Tibial nerve (tissue), 3 donors: ENCODE results near the gene GRB2.

Experiments used
- CTCF ChIP-seq, 5 experiments: fragments of 200-600 bp in 3 of 5; fragments of 450-650 bp in 2 of 5; sonication (generic) in 3 of 5; IDR thresholded peaks; one replicate each; pipeline ENCODE4 v1.5.1; 2016 to 2019; ENCODE audit warnings: antibody characterized with exemption in 5 of 5, mild to moderate bottlenecking in 3 of 5, moderate library complexity in 2 of 5
- POLR2A ChIP-seq, 2 donors: fragments of 450-650 bp; IDR thresholded peaks; one replicate each; pipeline ENCODE4 v1.6.1; 2017; ENCODE audit warnings: antibody characterized with exemption in 2 of 2, mild to moderate bottlenecking in 2 of 2, moderate library complexity in 2 of 2

GRCh38 chr17:75398279-75398678 lies 7.2 kb downstream of the GRB2 start:
- TF ChIP-seq CTCF (IDR thresholded peaks at IDR 0.05) (no peak), POLR2A (IDR thresholded peaks at IDR 0.05) (no peak)
